Right kidney (tissue), 1 donor: ENCODE measurements around the gene SLC9A9.

Source experiments
- DNase-seq: peaks from one replicate; pipeline ENCODE4 v3.0.0-alpha.2; 2016

Gene SLC9A9

DNA sequence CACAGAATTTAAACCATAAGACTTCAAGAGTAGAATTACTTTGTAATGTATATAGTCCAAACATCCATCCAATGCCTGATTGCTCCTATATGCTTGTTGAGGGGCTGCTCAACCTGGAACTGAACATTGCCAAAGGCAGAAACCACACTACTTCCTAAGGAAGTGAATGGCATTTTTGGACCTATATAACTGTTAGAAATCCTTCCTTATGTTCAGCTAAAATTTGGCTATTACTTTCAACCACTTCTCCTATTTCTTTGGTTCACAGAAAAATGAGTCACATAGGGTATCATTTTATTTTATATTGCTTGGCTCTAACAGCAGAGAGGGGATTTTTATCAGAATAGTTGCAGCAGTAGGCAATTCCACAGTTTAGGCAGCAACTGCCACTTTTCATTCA lies 342.1 kb downstream of the SLC9A9 start:
- DNase-seq: no peak

DNA sequence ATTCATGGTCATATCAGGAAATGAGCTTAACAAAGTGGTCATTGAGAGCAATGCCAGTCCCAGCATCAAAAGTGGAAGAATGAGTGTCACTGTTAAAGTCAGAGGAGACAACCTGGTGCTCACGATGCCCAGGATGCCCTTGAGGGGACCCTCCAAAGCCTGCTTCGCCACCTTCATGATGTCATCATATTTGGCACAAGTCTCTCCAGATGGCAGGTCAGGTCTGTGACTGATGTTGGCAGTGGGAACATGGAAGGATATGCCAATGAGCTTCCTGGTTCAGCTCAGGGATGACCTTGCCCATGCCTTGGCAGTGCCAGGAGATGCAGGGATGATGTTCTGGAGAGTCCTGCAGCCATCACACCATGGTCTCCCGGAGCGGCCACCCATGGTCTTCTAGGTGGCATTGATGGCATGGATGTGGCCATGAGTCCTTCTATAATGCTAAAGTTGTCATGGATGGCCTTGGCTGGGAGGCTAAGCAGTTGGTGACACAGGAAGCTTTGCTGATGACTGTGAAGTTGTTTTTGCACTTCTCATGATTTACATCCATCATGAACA lies 344.9 kb downstream of the SLC9A9 start:
- no peak for DNase-seq

DNA sequence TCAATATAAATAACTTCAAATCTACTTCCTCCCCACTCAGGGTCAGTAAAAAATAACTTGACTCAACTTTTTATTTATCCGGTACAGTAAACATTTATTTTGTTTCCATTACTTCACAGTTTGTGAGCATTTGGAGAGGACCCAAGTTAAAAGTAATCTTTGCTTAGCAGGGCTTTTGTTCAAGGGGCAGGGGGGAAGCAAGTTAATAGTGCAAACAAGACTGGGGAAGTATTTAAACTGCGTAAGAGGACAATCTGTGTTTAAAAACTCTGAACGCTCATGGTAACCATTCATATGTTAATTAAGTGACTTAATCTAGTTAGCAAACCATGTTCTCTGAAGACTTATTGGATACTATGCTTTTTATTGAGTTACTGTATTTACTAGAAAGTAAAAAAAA lies 346.2 kb downstream of the SLC9A9 start:
- DNase-seq: no peak

DNA sequence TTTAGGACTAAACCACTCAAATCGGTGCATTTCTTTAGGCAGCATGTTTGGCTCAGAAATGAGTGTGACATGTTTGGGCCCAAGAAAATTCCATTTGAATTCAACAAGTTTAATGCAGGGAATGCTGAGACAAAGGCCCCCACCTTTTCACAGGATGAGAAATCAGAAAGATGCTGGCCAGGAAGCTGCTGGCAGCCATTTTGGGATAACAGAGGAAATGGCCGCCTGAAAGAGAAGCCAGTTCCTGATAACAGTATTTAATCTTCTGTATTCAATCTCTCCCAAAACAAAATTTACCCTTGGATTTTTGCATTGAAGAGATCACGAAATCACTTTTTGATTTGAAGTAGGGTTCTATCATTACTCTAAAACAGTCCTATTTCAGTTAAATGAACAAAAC lies 350.9 kb downstream of the SLC9A9 start:
- DNase-seq: no peak

DNA sequence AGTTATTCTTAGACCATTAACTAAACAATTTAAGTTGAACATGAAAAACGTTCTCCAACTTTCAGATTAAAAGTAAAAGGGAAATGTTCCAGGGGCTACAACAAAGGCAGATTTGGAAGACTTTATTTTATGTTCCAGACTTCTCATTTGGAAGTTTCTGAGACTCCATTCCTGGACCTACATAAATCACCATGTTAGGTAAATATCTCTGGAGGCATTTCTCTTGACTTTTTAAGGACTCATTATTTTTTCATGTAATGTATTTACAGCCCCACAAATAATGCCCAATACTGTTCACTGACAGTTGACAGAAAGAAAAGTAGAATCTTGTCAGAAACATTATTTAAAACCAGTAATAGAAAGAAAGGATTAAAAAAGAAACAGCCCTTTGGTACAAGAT lies 352.1 kb downstream of the SLC9A9 start:
- no peak for DNase-seq

DNA sequence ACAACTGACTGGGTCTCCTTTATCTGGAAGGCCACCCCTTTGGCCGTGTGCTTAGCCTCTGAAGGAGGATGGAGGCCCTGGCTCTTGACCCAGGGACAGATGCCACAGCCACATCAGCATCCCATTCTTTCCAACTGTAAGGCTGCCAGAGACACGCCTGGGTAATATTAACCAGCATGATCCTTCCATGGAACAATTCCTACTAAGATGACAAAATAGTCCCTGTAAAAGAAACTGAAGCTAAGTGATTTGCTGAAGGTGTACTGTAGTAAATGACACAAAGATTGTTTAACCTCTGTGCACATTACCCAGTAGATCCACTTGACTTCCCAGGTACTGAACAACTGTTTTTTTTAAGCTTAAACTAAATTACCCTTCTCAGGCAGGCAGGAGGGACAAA lies 352.7 kb downstream of the SLC9A9 start:
- no peak for DNase-seq

DNA sequence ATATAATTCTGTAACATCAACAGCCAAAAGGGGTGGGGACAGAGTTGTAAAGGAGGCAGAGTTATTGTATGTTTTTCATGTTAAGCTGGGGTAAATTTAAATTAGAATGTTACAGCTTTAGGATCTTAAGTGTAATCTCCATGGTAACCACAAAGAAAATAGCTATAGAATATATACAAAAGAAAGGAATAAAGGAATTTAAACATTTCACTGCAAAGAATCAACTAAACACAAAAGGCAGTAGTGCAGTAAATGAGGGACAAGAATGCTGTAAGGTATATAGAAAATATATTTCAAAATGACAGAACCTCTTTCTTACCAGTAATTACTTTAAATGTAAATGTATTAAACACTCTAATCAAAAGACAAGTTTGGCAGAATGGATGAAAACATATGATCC lies 361.7 kb downstream of the SLC9A9 start:
- no peak for DNase-seq

DNA sequence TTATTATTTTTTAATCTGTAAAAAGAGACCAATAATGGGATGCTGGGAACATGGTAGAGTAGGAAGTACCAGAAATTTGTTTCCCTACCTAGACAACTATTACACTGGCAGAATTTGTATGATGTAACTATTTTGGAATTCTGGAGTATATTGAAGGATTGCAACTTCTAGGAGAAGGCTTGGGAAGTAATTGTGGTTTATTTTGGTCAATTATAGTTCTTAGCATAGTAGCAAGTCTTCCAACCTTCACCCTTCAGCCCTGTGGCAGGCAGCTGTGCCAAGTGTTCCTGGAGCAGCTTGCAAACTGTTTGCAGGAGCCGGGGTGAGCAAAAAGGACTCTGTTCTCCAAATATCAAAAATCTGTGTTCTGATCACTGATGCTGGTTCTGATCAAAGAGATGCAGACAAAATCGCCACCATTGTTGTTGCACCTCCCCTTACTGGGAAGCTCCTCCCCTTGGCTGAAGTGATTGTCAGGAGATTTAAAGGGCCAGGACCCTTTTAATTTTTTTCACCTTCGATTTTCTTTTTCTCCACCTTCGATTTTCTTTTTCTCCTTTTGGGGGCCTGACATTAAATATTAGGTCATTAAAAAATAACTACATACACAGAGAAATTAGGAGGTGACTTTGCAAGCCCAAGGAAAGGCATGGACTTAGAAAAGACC lies 363.3 kb downstream of the SLC9A9 start:
- no peak for DNase-seq

DNA sequence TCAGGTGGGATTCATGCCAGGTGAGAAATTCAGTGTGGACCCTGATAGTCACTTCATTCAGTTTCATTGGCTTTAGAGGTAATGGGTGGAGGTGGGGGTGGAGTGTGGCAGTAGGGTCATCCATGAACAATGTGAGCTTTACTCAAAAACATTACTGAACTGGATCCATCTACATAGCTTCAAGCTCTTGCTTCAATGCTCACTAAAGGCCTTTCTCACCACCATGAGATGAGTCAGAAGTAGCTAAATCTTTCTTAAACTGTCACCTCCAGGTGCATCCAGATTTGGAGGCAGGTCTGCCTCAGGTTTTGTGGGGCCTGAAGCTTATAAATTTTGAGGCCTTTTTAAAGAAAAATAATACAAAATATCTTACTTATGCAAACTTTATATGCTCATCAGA lies 365.1 kb downstream of the SLC9A9 start:
- no peak for DNase-seq

DNA sequence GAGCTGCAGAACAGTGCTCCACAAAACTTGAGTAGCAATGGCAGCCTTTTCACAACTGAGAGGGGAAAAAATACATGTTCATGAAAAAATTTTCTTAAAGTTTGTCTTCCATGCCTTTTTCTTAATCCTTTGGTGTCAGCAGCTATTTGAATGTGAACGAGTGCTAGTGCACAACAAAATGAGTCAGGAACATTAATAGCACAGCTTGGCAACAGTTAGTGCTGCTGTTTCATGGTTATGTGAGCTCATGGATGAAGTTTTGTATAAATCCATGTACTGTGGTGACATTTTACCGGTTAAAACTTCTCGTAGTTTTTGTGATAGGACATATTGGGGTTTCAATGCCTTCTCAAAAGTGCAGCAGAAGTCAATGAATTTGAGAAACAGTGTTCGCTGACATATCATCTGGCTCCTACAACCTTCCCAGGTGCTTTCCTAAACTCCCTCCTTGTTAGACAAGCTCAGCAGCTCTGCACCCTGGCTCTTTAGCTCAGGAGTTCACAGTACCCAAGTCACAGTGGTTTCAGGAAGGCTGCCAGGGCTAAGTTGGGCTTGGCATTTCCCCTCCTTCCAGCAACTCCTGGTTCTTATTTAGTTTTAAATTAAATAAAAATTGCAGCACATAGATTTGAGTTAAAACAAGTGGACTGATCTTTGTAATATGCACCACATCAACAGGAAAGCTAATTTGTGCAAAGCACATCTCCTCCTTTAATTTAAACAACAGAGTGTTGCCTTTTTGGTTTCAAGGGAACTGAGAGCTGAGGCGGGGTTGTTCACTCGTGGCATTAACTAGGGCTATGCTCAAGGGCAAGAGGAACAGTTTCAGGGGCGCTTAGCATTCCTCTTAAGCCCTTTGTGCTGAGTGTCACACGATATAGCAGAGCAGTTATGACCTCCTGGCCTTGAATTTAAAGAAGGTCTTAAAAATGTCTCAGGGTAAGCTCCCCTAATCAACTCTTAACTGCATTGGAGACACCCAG lies 365.9 kb downstream of the SLC9A9 start:
- no peak for DNase-seq

DNA sequence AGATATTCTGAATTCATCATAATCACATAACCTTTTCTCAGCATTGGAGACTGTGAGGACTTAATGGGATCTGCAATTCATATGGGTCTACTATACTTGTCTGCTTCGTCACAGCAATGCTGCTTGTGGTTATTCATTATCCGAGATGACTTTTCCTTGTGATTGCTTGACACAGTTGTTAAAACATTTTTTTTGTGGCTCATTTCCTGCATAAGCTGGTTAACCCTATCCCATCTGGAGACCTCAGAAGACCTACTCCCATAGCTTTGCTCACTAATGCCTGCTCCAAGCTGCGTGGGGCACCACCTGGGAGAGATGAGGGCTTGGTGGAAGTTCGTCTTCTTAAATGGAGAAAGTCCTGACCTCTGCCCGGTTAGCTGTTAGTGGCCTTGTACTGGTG lies 367.9 kb downstream of the SLC9A9 start:
- DNase-seq: no peak

DNA sequence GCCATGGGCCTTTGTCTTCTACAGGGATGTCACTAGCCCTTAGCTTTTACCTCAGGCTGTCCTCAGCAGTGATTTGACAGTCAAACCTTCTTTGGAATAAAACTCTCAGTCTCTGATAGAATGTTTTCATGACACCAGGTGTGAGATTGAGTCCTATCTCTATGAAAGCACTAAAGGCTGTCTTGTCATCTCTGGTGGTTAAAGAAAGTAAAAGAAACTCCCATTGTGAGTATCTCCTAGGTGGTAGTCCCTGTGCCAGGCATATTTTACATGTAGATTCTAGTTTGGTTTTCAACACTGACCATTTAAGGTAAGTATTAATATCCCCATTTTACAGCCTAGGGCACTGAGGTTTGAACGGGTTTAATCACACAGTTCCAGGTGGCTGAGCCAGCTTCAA lies 368.5 kb downstream of the SLC9A9 start:
- DNase-seq: no peak

DNA sequence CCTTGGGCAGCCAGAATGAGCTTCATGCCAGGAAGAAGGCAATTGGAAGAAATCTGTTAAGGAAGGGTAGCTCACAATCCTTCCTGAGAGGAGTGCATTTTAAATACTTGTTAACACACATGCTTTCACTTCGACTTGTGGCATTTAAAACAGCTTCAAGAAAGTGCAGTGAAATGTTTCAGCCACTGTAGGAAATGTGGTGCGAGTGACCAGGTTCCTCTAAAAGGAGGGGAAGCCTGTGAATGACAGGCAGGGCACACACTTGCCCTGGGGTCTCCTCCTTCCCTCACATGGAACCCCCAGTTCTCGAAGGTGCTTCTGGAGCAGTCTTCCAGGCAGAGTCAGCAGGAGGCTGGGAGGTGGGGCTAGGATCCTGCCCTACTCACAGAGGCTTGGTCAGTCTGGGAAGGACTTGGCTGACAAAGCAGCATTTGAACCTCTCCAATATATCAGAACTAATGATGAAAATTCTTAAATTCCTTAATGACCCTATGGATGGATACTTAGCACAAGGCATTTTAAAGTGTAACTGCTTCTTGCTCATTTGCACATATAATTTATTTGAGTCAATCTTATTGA lies 370.1 kb downstream of the SLC9A9 start:
- no peak for DNase-seq

DNA sequence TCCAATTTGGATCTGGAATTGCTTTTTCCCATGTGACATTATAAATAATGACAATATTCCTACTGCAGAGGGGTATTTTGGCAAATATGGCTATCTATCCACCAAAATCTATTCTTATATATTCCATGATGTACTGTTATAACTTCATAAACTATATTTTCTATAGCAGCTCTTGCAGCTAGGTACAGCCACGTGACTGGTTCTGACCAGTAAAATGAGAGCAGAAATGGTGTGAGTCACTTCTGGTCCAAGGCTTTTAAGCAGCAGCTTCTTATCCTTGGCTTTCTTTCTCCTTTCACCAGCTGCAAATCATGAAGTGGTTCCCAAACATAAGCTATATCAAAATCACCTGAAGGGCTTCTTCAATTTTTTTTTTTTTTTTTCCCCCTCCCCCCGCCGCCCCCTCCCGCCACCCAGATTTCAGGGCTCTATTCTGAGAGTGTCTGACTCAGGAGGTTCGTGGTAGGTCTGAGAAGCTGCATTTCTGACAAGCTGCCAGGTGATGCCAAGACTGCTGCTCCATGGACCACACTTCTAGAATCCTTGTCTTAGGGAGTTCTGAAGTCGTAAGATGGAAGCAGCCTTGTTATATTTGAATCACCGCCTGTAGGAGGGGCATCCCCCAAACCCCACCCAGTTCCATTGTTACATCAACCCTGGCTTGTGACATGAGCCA lies 371.2 kb downstream of the SLC9A9 start:
- DNase-seq: no peak

DNA sequence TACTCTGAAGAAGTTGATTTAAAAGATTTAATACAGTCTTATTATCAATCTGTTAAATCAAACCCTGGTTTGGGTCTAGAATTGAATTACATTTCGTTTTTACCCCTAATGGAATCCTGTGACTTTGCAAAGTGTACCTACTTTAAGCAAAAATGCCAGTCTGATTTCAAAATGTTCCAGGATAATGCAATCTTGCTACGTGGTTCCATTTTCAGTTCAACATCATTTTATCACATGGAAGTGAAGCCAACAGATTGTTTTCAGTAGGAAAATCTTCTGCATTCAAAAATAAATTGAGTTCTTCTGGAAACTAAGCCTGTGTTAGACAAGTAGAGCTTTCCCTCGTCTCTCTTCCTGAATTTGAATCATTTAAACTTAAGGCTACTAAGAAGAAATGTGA lies 372.3 kb downstream of the SLC9A9 start:
- no peak for DNase-seq

DNA sequence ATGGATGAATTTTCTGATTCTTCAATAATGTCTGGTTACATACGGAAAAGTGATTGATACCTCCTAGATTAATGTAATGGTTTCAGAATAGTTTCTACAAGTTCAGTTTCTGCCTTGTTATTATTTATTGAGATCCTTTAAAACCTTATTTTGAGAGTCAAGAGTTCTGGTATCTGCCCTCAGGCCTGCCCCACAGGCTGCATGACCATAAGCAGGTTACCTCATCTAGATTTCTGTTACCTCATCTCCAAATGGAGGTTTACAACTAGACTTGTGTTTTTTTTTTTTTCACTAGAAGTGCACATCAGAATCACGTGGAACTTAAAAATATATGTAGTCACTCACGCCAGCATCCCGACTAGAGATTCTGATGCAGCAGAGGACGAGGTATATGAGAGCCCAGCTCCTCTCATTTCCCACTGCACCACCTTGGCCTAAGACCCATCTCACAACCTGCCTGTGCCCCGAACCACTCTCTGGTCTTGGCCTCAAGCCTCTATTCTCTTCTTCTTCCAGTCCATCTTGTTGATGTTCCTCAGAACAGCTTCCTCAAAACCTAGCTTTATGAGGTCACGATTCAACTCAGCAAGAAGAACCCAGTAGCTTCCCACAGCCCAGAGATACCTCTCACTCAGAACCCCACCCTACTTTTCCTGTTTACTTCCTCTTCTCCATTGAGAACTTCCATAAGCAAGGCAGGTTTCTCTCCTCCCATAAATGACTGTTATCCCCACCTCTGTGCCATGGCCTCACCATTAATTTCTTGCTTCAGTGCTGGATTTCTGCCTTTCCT lies 375.3 kb downstream of the SLC9A9 start:
- no peak for DNase-seq

DNA sequence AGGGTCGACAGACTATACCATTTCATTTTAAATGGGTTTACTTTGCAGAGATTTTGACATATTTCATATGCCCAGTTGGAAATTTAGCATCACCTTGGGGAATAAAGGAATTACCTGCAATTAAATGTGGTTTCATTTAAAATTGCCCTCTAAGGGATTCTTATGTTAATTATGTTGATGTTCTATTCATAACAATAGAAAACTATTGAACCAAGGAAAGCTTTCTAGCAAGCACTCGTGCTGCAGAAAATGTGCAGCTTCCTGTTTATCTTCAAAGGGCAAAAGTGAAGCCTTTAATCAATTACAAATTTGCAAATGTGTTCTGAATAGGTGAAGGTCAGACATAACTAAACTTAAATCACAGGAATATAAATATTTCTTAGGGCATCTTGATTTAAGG lies 376.6 kb downstream of the SLC9A9 start:
- no peak for DNase-seq

DNA sequence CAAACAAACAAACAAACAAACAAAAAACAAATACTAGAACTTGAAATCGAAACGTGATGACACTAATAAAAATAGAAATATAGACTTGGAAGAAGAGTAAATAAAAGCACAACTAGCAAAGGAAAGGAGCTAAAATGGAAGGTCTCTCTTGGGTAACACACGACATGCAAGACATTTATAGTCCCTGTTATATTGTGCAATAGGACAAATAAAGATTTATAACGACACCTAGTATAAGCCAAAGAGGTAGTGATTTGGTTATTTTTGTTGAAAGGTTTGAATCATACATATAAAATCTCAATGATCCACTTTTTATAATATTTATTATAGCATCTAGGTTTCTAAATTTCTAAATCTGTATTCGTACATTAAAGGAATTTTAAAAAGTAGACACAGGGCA lies 379.1 kb downstream of the SLC9A9 start:
- no peak for DNase-seq

DNA sequence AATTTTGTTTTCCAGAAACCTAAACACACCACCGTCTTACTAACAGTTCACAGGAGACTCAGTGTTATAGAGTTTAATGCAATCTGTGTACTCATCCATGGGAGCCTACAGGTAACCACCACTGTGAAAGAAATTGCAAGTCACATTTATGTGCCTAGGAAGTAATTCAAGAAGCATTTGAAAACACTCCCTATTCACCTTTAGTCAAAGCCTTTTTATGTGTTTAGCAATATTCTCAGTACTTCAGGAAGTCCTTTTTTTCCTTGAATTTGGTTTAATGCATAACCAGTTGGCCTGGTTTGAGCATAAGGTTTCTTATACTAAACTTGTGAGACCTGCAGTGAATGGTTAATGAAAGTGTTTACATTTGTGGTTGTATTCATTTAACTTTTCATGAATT lies 382.6 kb downstream of the SLC9A9 start:
- no peak for DNase-seq

DNA sequence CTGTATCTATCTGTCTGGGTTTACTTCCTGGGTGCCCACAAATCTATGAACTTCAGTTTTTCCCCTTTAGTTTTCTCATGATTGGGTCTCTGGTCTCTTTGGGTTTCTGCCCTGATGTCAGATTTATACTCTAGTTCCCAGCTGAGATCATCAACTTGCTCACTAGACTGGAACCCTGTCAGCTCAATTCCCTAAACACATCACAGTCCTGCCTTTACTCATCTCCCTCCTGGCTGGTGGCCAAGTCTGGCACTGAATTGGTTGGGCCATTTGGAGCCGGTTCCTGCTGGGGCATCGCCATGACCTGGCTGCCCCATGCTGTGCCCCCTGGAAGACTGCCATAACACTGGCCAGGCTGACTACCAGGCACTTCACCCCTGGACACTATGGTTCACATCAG lies 383.4 kb downstream of the SLC9A9 start:
- DNase-seq: no peak

DNA sequence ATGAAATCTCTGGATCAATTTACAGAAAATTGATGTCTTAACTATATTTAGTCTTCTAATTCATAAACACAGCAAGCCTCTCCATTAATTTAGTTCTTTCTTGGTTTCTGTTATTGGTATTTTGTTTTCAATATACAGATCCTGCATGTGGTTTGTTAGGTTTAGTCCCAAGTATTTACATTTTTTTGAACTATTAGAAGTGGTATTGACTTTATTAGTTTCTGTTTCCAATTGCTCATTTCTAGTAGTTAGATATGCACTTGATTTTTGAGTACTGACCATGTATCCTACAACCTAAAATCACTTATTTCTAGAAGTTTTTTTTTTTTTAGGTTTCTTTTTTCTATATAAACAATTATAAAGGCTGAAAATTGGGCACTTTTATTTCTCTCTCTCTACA lies 392.8 kb downstream of the SLC9A9 start:
- no peak for DNase-seq

DNA sequence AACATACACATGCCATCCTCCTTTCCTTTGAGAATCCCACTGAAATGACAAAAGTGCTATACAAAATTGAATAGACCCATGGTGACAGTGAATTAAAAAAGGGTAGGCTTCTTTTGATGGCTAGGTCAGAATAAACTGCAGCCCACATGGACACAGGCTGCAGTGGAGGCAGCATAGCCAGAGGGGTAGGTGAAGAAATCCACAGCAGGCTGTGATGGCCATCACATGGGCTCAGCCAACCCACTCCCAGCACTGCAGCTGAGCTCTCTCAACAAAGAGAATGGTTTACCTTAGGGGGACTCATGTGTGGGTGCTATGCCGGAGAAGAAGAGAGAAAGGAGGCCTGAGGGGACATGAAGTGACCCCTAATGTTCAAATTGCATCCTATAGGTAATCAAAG lies 397.6 kb downstream of the SLC9A9 start:
- no peak for DNase-seq
